SH-SY5Y (cell line): ENCODE measurements around the gene MAGI2.

Experiments used
- GATA2 ChIP-seq: IDR thresholded peaks from 2 replicates; pipeline ENCODE4 v1.6.1; 2011; ENCODE audit warnings: mild to moderate bottlenecking, low read depth, low read length
- GATA3 ChIP-seq: IDR thresholded peaks from 2 replicates; pipeline ENCODE4 v1.6.1; 2011; ENCODE audit warnings: low read depth, mild to moderate bottlenecking, low read length, moderate library complexity

DNA sequence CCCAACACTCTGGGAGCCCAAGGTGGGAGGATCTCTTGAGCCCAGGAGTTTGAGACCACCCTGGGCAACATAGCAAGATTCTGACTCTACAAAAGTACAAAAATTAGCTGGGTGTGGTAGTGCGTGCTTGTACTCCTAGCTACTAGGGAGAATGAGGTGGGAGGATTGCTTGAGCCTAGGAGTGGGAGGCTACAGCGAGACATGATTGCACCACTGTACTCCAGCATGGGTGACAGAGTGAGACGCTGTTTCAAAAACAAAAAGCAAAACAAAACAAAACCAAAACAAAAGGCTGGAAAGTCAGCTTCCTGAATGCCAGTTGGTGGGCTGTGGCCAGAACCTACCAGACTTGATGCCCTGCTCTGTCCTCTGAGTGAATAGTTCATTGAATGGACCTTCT lies 1412.0 kb downstream of the MAGI2 start:
- no peak for TF ChIP-seq GATA3
- no peak for TF ChIP-seq GATA2
